Lower lobe of right lung (tissue), 2 donors: ENCODE results near the gene SUPT5H. TPM values are rescaled to one million over a fixed set of nuclear protein-coding genes. Genes with fewer than 3 reads are reported as not detected.

Experiments used
- ATAC-seq, 2 donors: fragments of 200-7000 bp; cut with Tn5 transposase; one replicate each; pipeline ENCODE4 v1.9.1; 2020 to 2022; ENCODE audit warnings: mild to moderate bottlenecking in 2 of 2, moderate library complexity in 2 of 2
- DNase-seq: peaks from one replicate; pipeline ENCODE4 v3.0.0-alpha.2; 2020
- H3K27ac ChIP-seq: fragments of 200-600 bp; one replicate; pipeline ENCODE4 v1.8.0; 2022
- H3K27me3 ChIP-seq: fragments of 200-600 bp; one replicate; pipeline ENCODE4 v1.8.0; 2022; ENCODE audit warnings: low read depth
- H3K36me3 ChIP-seq: fragments of 200-600 bp; one replicate; pipeline ENCODE4 v1.8.0; 2022; ENCODE audit warnings: mild to moderate bottlenecking
- H3K4me1 ChIP-seq: fragments of 200-600 bp; one replicate; pipeline ENCODE4 v1.8.0; 2022
- H3K4me3 ChIP-seq: fragments of 200-600 bp; one replicate; pipeline ENCODE4 v1.8.0; 2022; ENCODE audit warnings: mild to moderate bottlenecking
- H3K9me3 ChIP-seq: fragments of 200-600 bp; one replicate; pipeline ENCODE4 v1.8.0; 2022
- CTCF ChIP-seq: fragments of 200-600 bp; IDR thresholded peaks from one replicate; pipeline ENCODE4 v1.8.0; 2022; ENCODE audit warnings: antibody characterized with exemption, mild to moderate bottlenecking
- intact Hi-C: fragments of 100-400 bp; cut with DNase I; formaldehyde crosslinking; loops from one replicate; pipeline ENCODE4 v1.11.0; 2022
- total RNA-seq: library from RNA; stranded (reverse); fragmentation: NEBNext Ultra II Directional; extraction: Animal tissue kit (Norgen Biotek cat#: 25700); gene quantifications from one replicate; pipeline ENCODE4 v1.2.1, GENCODE V29; 2021
- donor health status: DM: no; HTN: yes; CAD: no; lungs with severe emphysema.

SUPT5H gene
- total RNA-seq, 1 donor from 2014 or later: 108 TPM

- Histone ChIP-seq H3K4me3 (no peak overlapping the region), H3K4me1 (peaks cover 31% of the 10 kb centered on the region), H3K27me3 (no peaks in the 10 kb centered on the region), H3K9me3 (no peaks in the 10 kb centered on the region), H3K27ac (no peak overlapping the region), H3K36me3 (peaks cover 29% of the 10 kb centered on the region)
- DNase-seq (no peak), ATAC-seq (no peak)
- intact Hi-C loops: no loop called here
- no peak for TF ChIP-seq CTCF
Observed at GRCh38 chr19:39426170-39426569, 19.2 kb upstream of the SUPT5H start.

DNA sequence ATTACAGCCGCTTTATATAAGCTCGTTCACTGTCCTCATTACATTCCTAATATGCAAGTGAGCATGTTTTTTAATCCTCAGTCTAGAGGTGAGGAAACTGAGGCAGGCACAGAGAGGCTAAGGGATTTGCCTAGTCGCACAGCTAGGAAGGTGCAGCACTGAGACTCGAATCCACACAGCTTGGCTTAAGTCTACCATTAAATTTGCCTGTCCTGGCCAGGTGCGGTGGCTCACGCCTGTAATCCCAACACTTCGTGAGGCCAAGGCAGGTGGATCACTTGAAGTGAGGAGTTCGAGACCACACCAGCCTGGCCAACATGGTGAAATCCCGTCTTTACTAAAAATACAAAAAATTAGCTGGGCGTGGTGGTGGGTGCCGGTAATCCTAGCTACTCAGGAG, 17.7 kb upstream of the SUPT5H start:
- DNase-seq (no peak), ATAC-seq (no peak)
- H3K27ac ChIP-seq: peak overlapping the region; percentile 82
- peaks cover 34% of the 10 kb centered on the region for H3K4me1 ChIP-seq
- no peak for TF ChIP-seq CTCF
- intact Hi-C loops: no loop called here
- H3K4me3 ChIP-seq: no peak overlapping the region
- no peaks in the 10 kb centered on the region for H3K27me3 ChIP-seq
- H3K9me3 ChIP-seq: no peaks in the 10 kb centered on the region
- peaks cover 25% of the 10 kb centered on the region for H3K36me3 ChIP-seq

DNA sequence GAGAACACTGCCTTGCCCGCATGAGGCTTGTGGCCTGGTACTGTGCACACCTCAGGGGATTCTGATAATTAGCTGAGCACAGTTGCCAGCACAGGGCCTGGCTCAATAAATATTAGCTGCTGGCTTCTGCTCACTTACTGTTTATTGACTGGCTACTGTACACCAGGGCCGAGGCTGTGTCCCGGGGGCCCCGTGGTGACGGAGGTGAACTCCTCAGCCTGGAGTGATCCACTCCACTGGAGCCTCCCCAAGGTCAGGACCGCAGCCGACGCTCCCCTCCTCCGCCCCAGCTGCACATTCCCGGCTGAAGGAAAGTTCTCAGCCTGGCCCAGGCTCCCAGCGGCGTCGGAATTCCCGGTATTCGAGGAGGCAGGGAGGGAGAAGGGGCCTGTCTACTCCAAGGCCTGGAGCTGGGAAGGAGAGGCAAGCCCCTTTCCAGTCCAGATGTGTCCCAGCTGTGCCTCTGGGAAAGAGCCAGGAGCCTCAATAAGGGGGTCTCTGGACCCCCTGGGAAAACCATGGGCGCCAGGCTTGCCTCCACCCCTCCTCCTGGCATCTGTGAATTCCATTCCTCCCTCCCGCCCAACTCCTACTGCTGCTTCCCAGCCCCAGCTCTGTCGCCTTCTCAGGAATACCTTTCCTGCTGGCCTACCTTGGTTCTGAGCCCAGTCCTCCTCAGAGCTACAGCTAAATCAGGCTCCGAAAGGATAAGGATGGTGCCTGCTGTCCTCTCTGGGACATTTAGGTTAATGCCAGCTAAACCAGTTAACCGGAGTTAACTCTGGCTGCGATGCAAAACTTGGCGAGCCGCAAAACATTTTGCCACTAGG, 16.9 kb upstream of the SUPT5H start:
- intact Hi-C loops: no loop called here
- peaks cover 35% of the 10 kb centered on the region for H3K4me1 ChIP-seq
- TF ChIP-seq CTCF: no peak
- peak; percentile 73 for DNase-seq
- ATAC-seq: peak; percentile 68 to 76
- H3K4me3 ChIP-seq: peak overlapping the region; percentile 3
- H3K9me3 ChIP-seq: no peaks in the 10 kb centered on the region
- H3K27me3 ChIP-seq: no peaks in the 10 kb centered on the region
- peak overlapping the region; percentile 82 for H3K27ac ChIP-seq
- H3K36me3 ChIP-seq: peaks cover 25% of the 10 kb centered on the region

GRCh38 chr19:39430675-39431593, 14.4 kb upstream of the SUPT5H start:
- intact Hi-C loops: no loop called here
- ATAC-seq (peak; percentile 78 to 81), DNase-seq (peak; percentile 77)
- Histone ChIP-seq H3K27ac (peak overlapping the region; percentile 93), H3K36me3 (peaks cover 34% of the 10 kb centered on the region), H3K27me3 (no peaks in the 10 kb centered on the region), H3K4me1 (peaks cover 54% of the 10 kb centered on the region), H3K4me3 (peak overlapping the region; percentile 25), H3K9me3 (no peaks in the 10 kb centered on the region)
- TF ChIP-seq CTCF: no peak

GRCh38 chr19:39432677-39433025, 12.7 kb upstream of the SUPT5H start:
- no peak overlapping the region for H3K4me3 ChIP-seq
- DNase-seq: no peak
- intact Hi-C loops: no loop called here
- H3K4me1 ChIP-seq: peaks cover 58% of the 10 kb centered on the region
- H3K9me3 ChIP-seq: no peaks in the 10 kb centered on the region
- no peak for TF ChIP-seq CTCF
- ATAC-seq: no peak
- peaks cover 34% of the 10 kb centered on the region for H3K36me3 ChIP-seq
- H3K27me3 ChIP-seq: no peaks in the 10 kb centered on the region
- H3K27ac ChIP-seq: no peak overlapping the region
